Measurements from ENCODE around the gene ITPKB. TPM values are rescaled to one million over a fixed set of nuclear protein-coding genes. Genes with fewer than 3 reads are reported as not detected.
"Not testable (repeated sequence)": the region's sequence is repeated elsewhere in the genome, so short reads cannot be mapped to it uniquely, and the experiment has no call there.

The ITPKB gene
- total RNA-seq, 1 donor from 2014 or later: 24.8 TPM

GRCh38 chr1:226639631-226640061 lies 99.4 kb downstream of the ITPKB start:
- ATAC-seq (no peak), DNase-seq (ENCODE audit: missing footprints) (peak; percentile 40)
- intact Hi-C loops (cut with DNase I): loop anchor here (10.0 kb wide), 1 partner anchor 795 kb away; no protein-coding TSS in a partner anchor

- not testable (repeated sequence) for ATAC-seq
- intact Hi-C loops (cut with DNase I): loop anchor here (10.0 kb wide), 1 partner anchor 796 kb away; no protein-coding TSS in a partner anchor
- DNase-seq (ENCODE audit: missing footprints): peak; percentile 11
These were observed 99.9 kb downstream of the ITPKB start for GRCh38 chr1:226639206-226639605.

GRCh38 chr1:226638608-226639007 lies 100.5 kb downstream of the ITPKB start:
- ATAC-seq: no peak
- peak; percentile 43 for DNase-seq (ENCODE audit: missing footprints)
- intact Hi-C loops (cut with DNase I): loop anchor here (10.0 kb wide), 1 partner anchor 796 kb away; no protein-coding TSS in a partner anchor

- DNase-seq (ENCODE audit: missing footprints): peak; percentile 52
- peak; percentile 21 for ATAC-seq
- intact Hi-C loops (cut with DNase I): loop anchor here (10.0 kb wide), 1 partner anchor 797 kb away; no protein-coding TSS in a partner anchor
These were observed 101.0 kb downstream of the ITPKB start for GRCh38 chr1:226638001-226638601.

- ATAC-seq: peak; percentile 72
- peak; percentile 71 for DNase-seq (ENCODE audit: missing footprints)
- intact Hi-C loops (cut with DNase I): loop anchor here (10.0 kb wide), 1 partner anchor 797 kb away; no protein-coding TSS in a partner anchor
These were observed 101.7 kb downstream of the ITPKB start for GRCh38 chr1:226637147-226637935.

GRCh38 chr1:226636847-226637096 lies 102.3 kb downstream of the ITPKB start:
- DNase-seq (ENCODE audit: missing footprints) (no peak), ATAC-seq (no peak)
- intact Hi-C loops (cut with DNase I): loop anchor here (10.0 kb wide), 1 partner anchor 798 kb away; no protein-coding TSS in a partner anchor

GRCh38 chr1:226635456-226635941 lies 103.6 kb downstream of the ITPKB start:
- ATAC-seq (no peak), DNase-seq (ENCODE audit: missing footprints) (peak; percentile 31)
- intact Hi-C loops (cut with DNase I): loop anchor here (10.0 kb wide), 1 partner anchor 799 kb away; no protein-coding TSS in a partner anchor

GRCh38 chr1:226634611-226635246 lies 104.4 kb downstream of the ITPKB start:
- peak; percentile 43 for DNase-seq (ENCODE audit: missing footprints)
- no peak for ATAC-seq
- intact Hi-C loops (cut with DNase I): loop anchor here (1.0 to 10.0 kb wide), 3 partner anchors 103 to 800 kb away; partner anchors contain the start of gene ITPKB

GRCh38 chr1:226634166-226634588 lies 104.9 kb downstream of the ITPKB start:
- ATAC-seq (peak; percentile 79), DNase-seq (ENCODE audit: missing footprints) (peak; percentile 92)
- intact Hi-C loops (cut with DNase I): loop anchor here (1.0 to 10.0 kb wide), 3 partner anchors 103 to 801 kb away; partner anchors contain the start of gene ITPKB

- intact Hi-C loops (cut with DNase I): loop anchor here (1.0 to 10.0 kb wide), 3 partner anchors 104 to 801 kb away; partner anchors contain the start of gene ITPKB
- ATAC-seq (no peak), DNase-seq (ENCODE audit: missing footprints) (no peak)
These were observed 105.4 kb downstream of the ITPKB start for GRCh38 chr1:226633541-226634165.

GRCh38 chr1:226632922-226633351 lies 106.1 kb downstream of the ITPKB start:
- intact Hi-C loops (cut with DNase I): loop anchor here (5.0 to 10.0 kb wide), 2 partner anchors 104 to 802 kb away; partner anchors contain the start of gene ITPKB
- no peak for ATAC-seq
- DNase-seq (ENCODE audit: missing footprints): peak; percentile 48

- intact Hi-C loops (cut with DNase I): loop anchor here (5.0 to 10.0 kb wide), 2 partner anchors 105 to 802 kb away; partner anchors contain the start of gene ITPKB
- peak; percentile 40 for DNase-seq (ENCODE audit: missing footprints)
These were observed 106.8 kb downstream of the ITPKB start for GRCh38 chr1:226632169-226632879.

GRCh38 chr1:226631229-226632000 lies 107.7 kb downstream of the ITPKB start:
- ATAC-seq: no peak
- DNase-seq (ENCODE audit: missing footprints): peak; percentile 61
- intact Hi-C loops (cut with DNase I): loop anchor here (5.0 to 10.0 kb wide), 2 partner anchors 106 to 803 kb away; partner anchors contain the start of gene ITPKB

More at GRCh38 chr1:226632169-226632879, 106.8 kb downstream of the ITPKB start:
- no peak for ATAC-seq

- intact Hi-C loops (cut with DNase I): loop anchor here (5.0 to 10.0 kb wide), 2 partner anchors 107 to 804 kb away; partner anchors contain the start of gene ITPKB
- no peak for ATAC-seq
- no peak for DNase-seq (ENCODE audit: missing footprints)
These were observed 108.5 kb downstream of the ITPKB start for GRCh38 chr1:226630592-226630991.

- ATAC-seq (no peak), DNase-seq (ENCODE audit: missing footprints) (peak; percentile 9)
- intact Hi-C loops (cut with DNase I): loop anchor here (5.0 to 10.0 kb wide), 2 partner anchors 107 to 805 kb away; partner anchors contain the start of gene ITPKB
These were observed 109.1 kb downstream of the ITPKB start for GRCh38 chr1:226629896-226630550.
